Measurements from ENCODE around the gene SERPINA4.

- TF ChIP-seq CTCF (IDR thresholded peaks at IDR 0.05 in 2 of 3, conservative IDR thresholded peaks at IDR 0.05 in 1 of 3; ENCODE audit: borderline replicate concordance in 1 of 3, insufficient read depth in 1 of 3, low read depth in 2 of 3, low read length in 2 of 3) (no peak), EZH2 (IDR thresholded peaks at IDR 0.05) (no peak), FOSL1 (IDR thresholded peaks at IDR 0.05; ENCODE audit: low read depth) (no peak), ZNF274 (IDR thresholded peaks at IDR 0.05; ENCODE audit: low read depth, low read length) (no peak)
These were observed 44.1 kb downstream of the SERPINA4 start for GRCh38 chr14:94605361-94605760.

All from HCT116 (cell line).